Esophagus muscularis mucosa (tissue), 4 donors: ENCODE data around the gene TCEANC2. TPM values are rescaled to one million over a fixed set of nuclear protein-coding genes. Genes with fewer than 3 reads are reported as not detected.

Source experiments
- DNase-seq: peaks from one replicate; pipeline ENCODE4 v3.0.0-alpha.2; 2017; ENCODE audit errors: extremely low spot score
- H3K27ac ChIP-seq, 4 donors: fragments of 200-600 bp; sonication (generic); replicated peaks in 1 of 4; 1 replicate in 3 of 4; 2 replicates in 1 of 4; pipeline ENCODE4 v1.5.1; 2016 to 2019; ENCODE audit warnings: mild to moderate bottlenecking in 1 of 4
- H3K27me3 ChIP-seq, 4 donors: fragments of 200-600 bp; sonication (generic); one replicate each; pipeline versions ENCODE4 v1.5.1 to v1.6.0; 2016 to 2019
- H3K36me3 ChIP-seq, 4 donors: fragments of 200-600 bp; sonication (generic); one replicate each; pipeline ENCODE4 v1.5.1; 2016 to 2019
- H3K4me1 ChIP-seq, 4 donors: fragments of 200-600 bp; sonication (generic); one replicate each; pipeline ENCODE4 v1.5.1; 2016 to 2019
- H3K4me3 ChIP-seq, 4 donors: fragments of 200-600 bp; sonication (generic); 1 replicate in 2 of 4; 2 replicates in 2 of 4; pipeline ENCODE4 v1.5.1; 2016 to 2019; ENCODE audit warnings: mild to moderate bottlenecking in 4 of 4, moderate library complexity in 1 of 4
- H3K9me3 ChIP-seq, 4 donors: fragments of 200-600 bp; sonication (generic); 1 replicate in 3 of 4; 2 replicates in 1 of 4; pipeline ENCODE4 v1.5.1; 2016 to 2019
- EP300 ChIP-seq: sonication (generic); formaldehyde crosslinking; IDR thresholded peaks from one replicate; pipeline ENCODE4 v1.6.1; 2017; ENCODE audit warnings: antibody characterized with exemption
- POLR2A ChIP-seq: fragments of 450-650 bp; IDR thresholded peaks from one replicate; pipeline ENCODE4 v1.6.1; 2017; ENCODE audit warnings: antibody characterized with exemption, moderate library complexity, mild to moderate bottlenecking, low read depth
- POLR2AphosphoS5 ChIP-seq, 2 donors: sonication (generic); formaldehyde crosslinking; IDR thresholded peaks; one replicate each; pipeline ENCODE4 v1.6.1; 2017; ENCODE audit warnings: antibody characterized with exemption in 2 of 2
- WGBS: methylation state at CpG from one replicate; pipeline ENCODE4 v1.1.5; 2018; 5-methylcytosine and 5-hydroxymethylcytosine counted together
- intact Hi-C: fragments of 100-400 bp; cut with DNase I; formaldehyde crosslinking; loops from one replicate; pipeline ENCODE4 v1.15.1; 2023
- total RNA-seq, 4 donors: library from RNA; depleted of rRNA; stranded (reverse); fragments of >200 nt; gene quantifications; one replicate each; pipeline versions ENCODE4 v1.1.0 to v1.2.1, GENCODE V29; 2016
- TF ChIP-seq, protein P1 (sequence below), 3 experiments: fragments of 200-600 bp in 2 of 3; fragments of 450-650 bp in 1 of 3; sonication (generic) in 2 of 3; IDR thresholded peaks; one replicate each; pipeline ENCODE4 v1.5.1; 2017 to 2019; ENCODE audit warnings: antibody characterized with exemption in 3 of 3, mild to moderate bottlenecking in 2 of 3, moderate library complexity in 1 of 3

TCEANC2 gene
- total RNA-seq, 4 donors from 2014 or later: 4.8 to 8.6 (median 7.1) TPM

DNA sequence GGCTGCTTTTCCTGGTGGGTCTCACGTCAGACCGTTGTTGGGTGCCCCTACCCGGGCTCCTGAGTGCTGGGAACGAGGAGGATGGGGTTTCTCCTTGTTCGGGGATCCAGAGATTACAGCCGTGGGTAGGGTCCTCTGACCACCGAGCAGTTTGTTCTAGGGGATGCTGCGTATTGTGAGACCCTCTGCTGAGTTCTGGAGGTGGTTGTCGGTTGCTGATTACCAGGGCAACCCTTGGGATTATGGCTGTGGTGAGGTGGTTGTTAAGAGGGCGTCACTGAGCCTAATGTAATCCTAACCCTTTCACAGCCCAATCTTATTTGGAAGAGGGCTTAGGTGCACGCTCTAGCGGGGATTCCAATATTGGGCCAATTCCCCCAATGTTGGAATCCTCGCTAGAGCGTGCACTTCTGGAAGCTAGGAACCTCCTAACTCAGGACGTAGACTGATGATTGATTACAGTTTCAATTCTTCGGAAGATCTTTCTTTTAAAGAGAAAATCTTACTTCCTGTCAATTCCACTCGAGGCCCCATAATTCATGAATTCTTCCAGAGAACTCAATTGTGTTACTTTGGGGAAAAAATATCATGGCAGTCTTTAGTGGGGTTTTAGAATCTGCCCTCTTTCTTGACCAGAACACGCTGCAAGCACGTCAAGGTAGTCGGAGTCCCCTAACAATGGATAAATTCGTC lies 483 bp downstream of the TCEANC2 start:
- peaks cover 30 to 49% (median 47%) of the 10 kb centered on the region in 4 donors for H3K4me1 ChIP-seq
- 12% methylated on average over 19 of the region's 21 CpGs for WGBS
- no peak for DNase-seq
- peak overlapping the region; percentile 92 to 98 (median 96) for H3K27ac ChIP-seq
- no peaks in the 10 kb centered on the region for H3K36me3 ChIP-seq
- intact Hi-C loops: no loop called here
- H3K9me3 ChIP-seq: no peaks in the 10 kb centered on the region
- no peak for TF ChIP-seq POLR2A
- H3K27me3 ChIP-seq: no peaks in the 10 kb centered on the region
- H3K4me3 ChIP-seq: peak overlapping the region; percentile 73 to 96 (median 89)

DNA sequence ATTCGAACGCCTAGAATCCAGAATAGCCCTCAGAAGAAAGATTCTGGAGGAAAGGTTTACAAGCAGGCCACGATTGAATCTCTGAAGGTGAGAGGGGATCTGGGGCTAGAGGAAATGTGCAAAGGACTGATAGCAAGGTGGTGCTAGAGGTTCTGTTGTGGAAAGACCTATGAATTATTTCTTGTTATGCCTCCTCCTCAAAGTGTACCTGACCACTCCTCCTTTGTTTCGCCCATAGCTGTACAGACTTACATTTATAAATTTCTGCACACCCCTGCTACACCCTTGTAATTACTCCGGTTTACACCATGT lies 986 bp downstream of the TCEANC2 start:
- DNase-seq: no peak
- no peak for TF ChIP-seq POLR2AphosphoS5 (IDR thresholded peaks at IDR 0.05)
- TF ChIP-seq EP300: no peak
- TF ChIP-seq POLR2A: no peak
- TF ChIP-seq, protein P1, sequence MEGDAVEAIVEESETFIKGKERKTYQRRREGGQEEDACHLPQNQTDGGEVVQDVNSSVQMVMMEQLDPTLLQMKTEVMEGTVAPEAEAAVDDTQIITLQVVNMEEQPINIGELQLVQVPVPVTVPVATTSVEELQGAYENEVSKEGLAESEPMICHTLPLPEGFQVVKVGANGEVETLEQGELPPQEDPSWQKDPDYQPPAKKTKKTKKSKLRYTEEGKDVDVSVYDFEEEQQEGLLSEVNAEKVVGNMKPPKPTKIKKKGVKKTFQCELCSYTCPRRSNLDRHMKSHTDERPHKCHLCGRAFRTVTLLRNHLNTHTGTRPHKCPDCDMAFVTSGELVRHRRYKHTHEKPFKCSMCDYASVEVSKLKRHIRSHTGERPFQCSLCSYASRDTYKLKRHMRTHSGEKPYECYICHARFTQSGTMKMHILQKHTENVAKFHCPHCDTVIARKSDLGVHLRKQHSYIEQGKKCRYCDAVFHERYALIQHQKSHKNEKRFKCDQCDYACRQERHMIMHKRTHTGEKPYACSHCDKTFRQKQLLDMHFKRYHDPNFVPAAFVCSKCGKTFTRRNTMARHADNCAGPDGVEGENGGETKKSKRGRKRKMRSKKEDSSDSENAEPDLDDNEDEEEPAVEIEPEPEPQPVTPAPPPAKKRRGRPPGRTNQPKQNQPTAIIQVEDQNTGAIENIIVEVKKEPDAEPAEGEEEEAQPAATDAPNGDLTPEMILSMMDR (IDR thresholded peaks at IDR 0.05): no peak
- intact Hi-C loops: no loop called here
- Histone ChIP-seq H3K9me3 (no peaks in the 10 kb centered on the region), H3K27ac (no peak overlapping the region), H3K36me3 (no peaks in the 10 kb centered on the region), H3K27me3 (no peaks in the 10 kb centered on the region), H3K4me3 (peak overlapping the region; percentile 73 to 96 (median 89)), H3K4me1 (peaks cover 25 to 44% (median 42%) of the 10 kb centered on the region in 4 donors)
- 58% methylated on average over 5 of the region's 5 CpGs for WGBS

DNA sequence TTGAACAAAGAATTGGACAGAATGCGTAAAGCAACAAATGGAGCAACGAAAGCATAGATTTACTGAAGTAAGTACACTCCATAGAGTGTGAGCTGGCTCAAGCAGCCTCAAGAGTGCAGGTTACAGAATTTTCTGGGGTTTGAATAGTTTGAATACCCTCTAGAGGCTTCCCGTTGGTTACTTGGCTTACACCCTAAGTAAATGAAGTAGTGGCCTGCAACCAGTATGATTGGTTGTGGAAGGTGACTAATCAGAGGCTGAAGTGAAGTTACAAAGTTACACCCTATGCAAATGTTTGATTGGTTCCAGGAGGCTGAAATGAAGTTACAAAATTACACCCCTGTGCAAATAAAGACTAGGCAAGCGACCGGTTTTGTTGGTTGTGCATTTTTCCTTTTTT lies 10.9 kb downstream of the TCEANC2 start:
- Histone ChIP-seq H3K27me3 (no peaks in the 10 kb centered on the region), H3K36me3 (no peaks in the 10 kb centered on the region), H3K9me3 (no peaks in the 10 kb centered on the region), H3K4me1 (no peaks in the 10 kb centered on the region), H3K4me3 (no peak overlapping the region), H3K27ac (no peak overlapping the region)
- TF ChIP-seq, protein P1 (IDR thresholded peaks at IDR 0.05): no peak
- TF ChIP-seq POLR2A: no peak
- TF ChIP-seq POLR2AphosphoS5 (IDR thresholded peaks at IDR 0.05): no peak
- TF ChIP-seq EP300: no peak
- no peak for DNase-seq
- WGBS: 96% methylated on average over 5 of the region's 5 CpGs
- intact Hi-C loops: no loop called here

DNA sequence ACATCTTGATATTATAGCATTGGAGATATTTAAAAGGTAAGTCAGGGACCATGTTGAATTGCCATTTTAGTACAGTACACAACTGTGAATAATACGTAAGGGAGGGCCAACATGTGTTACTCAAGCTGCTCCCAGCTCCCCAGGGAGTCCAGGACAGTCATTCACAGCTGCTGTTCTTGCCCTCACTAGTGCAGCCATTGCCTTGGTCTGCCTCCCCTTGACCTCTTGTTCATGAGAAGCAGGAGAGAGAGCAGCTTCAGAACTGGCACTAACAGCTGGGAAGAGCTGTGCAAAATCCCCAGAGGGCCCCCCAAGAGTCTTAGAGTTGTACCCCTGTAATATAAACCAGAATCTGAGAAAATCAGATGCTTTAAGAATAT lies 16.4 kb downstream of the TCEANC2 start:
- 75% methylated on average over 1 of the region's 1 CpG for WGBS
- Histone ChIP-seq H3K27me3 (no peaks in the 10 kb centered on the region), H3K9me3 (no peaks in the 10 kb centered on the region), H3K4me3 (no peak overlapping the region), H3K36me3 (peaks cover 0 to 6% (median 0%) of the 10 kb centered on the region in 4 donors), H3K4me1 (no peaks in the 10 kb centered on the region), H3K27ac (no peak overlapping the region)
- TF ChIP-seq EP300 (no peak), POLR2A (no peak), POLR2AphosphoS5 (IDR thresholded peaks at IDR 0.05) (no peak)
- TF ChIP-seq, protein P1 (IDR thresholded peaks at IDR 0.05): no peak
- intact Hi-C loops: loop anchor here (5.0 to 10.0 kb wide), 2 partner anchors 423 to 745 kb away; no protein-coding TSS in a partner anchor
- no peak for DNase-seq

DNA sequence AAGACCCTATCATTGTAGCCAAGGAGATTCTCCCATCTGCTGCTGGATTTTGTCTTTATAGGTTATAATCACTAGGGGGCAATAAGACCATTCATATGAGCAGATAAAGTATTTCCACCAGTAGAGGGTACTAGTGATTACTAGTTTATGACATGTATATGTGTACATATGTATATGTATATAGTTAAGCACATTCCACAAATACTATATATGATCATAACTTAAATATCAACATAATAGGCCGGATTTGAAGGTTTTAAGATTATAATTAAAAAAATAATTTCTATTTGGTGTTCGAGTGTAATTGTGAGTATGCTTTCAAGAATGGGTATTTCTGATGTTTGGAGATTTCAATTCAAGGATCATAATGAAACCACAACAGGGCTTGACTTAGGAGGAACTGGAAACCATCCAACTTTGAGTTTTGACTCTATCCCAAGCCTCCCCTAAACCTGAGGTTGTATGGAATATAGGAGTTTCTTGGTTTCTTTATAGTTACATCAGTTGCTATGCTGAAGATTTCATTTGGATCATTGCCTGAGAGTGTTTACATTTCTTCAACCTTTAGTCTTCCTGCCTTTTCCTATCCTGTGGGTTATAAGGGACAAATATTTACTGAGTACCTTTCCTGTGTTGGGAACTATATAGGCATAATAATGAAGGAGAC lies 16.9 kb downstream of the TCEANC2 start:
- H3K27ac ChIP-seq: no peak overlapping the region
- no peaks in the 10 kb centered on the region for H3K9me3 ChIP-seq
- no peak for TF ChIP-seq POLR2AphosphoS5 (IDR thresholded peaks at IDR 0.05)
- TF ChIP-seq, protein P1 (IDR thresholded peaks at IDR 0.05): peak; percentile 63 to 75 (median 68)
- no peak for TF ChIP-seq POLR2A
- DNase-seq: no peak
- H3K4me1 ChIP-seq: no peaks in the 10 kb centered on the region
- H3K36me3 ChIP-seq: peaks cover 0 to 6% (median 0%) of the 10 kb centered on the region in 4 donors
- no peaks in the 10 kb centered on the region for H3K27me3 ChIP-seq
- no peak overlapping the region for H3K4me3 ChIP-seq
- intact Hi-C loops: loop anchor here (5.0 to 10.0 kb wide), 2 partner anchors 422 to 744 kb away; no protein-coding TSS in a partner anchor
- WGBS: 37% methylated on average over 2 of the region's 2 CpGs
